NCI-H748 (cell line): ENCODE measurements around the gene CD79B.
"Not testable (repeated sequence)": the region's sequence is repeated elsewhere in the genome, so short reads cannot be mapped to it uniquely, and the experiment has no call there.

Source experiments
- DNase-seq: peaks from one replicate; lab custom pipeline; 2025; ENCODE audit not compliant: unreplicated experiment; lab: John Stamatoyannopoulos, UW

The CD79B gene

DNA sequence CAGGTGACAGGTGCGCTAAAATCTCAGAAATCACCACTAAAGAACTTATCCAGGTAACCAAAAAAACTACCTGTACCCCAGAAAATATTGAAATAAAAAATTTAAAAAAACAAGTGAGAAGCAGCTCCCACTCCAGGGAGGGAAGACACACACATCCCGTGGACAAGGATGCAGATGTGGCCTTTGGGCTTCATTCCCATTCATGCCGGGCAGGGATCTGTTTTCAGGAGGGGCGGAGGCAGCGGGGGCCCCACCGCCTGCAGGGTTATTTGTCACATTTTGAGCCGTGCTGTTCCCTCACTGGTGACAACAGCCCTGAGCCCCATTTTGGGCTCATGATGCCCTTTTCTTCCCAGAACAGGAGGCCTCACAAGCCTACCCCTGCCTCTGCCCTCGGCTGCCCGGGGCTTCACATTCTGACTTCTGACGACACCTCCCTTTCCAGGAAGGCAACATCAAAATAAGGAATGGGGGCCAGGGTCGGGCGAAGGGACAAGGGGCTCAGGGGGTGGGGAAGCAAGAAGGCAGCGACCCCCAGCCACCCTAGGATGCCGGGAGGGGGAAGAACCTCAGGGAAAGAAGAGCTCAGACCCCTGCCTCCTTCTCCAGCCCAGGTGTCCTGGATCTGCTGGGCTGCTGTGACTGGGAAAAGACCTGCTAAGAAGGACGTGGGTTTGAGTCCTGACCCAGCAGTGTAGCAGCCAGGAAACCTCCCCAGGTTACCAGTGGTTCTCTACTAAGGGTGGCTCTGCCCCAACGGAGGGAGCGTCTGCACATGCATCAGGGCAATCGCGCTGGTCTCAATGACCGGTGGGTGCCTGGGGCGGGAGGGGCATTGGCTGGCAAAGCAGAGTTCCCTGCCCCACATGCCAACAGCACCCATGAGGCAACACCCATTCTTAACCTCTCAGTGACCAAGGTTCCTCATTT, 2.3 kb upstream of the CD79B start:
- DNase-seq = no peak

DNA sequence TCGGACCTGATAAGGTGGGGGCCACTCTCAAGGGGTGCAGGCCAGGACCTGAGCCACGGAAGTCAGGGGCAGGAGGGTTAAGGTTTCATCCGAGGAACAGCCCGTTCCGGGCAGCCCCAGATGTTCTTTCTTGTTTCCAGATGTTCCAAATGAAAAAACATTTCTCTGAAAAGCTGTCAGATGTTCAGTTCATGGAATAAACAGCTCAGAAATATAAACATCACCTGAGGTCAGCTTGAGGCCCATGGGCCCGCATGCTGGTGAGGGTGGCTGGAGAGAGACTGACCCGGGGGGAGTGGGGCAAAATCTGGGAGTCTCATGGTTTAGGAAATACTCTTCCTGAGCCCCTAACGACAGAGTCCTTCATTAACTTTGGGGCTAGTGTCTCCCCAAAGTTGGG, 1.5 kb upstream of the CD79B start:
- DNase-seq = no peak

DNA sequence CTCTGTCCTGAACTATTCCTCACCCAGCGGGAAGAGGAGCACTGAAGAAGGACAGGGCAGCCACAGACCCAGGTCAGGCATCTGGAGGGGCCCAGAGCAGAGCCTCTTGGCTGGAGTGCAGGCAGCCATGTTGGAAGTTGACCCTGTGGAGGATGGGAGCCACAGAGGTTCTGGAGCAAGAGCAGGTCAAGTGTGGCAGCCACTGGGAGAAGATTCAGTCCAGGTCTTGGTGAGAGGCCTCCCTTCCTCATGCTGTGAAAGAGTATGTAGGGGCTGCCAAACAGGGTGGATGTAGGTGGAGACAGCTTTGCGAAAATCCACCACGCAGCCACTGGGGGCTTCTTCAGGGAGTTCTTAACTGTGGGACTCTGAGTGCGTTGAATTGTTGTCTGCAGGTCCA, 590 bp upstream of the CD79B start:
- no peak for DNase-seq

DNA sequence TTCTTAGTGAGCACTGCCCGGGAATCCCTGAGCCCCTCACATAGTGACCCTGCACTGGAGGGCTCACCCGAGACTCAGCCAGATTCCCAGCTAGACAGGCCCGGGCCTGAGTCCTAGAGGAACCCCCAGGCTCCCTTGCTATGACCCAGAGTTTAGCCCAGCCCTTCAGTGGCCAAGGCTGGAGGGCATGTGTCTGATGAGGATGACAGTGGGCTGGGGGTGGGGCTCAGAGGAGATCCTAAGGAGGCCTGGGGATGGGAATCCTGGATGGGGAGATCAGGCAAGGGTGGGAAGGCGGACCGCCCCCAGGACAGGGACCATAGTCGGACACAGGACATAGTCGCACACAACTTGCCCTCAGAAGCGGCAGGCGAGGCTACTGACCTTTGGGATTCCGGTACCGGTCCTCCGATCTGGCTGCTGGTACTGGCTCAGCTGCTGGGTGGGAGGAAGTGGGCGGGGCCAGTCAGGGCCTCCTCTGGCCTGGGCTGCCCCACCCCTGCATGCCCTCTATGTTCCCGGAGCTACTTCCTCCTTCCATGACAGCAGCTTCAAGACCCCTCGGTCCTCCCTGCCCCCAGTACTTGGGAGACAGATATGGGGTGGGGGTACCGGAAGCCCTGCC, 1.1 kb downstream of the CD79B start:
- no peak for DNase-seq

DNA sequence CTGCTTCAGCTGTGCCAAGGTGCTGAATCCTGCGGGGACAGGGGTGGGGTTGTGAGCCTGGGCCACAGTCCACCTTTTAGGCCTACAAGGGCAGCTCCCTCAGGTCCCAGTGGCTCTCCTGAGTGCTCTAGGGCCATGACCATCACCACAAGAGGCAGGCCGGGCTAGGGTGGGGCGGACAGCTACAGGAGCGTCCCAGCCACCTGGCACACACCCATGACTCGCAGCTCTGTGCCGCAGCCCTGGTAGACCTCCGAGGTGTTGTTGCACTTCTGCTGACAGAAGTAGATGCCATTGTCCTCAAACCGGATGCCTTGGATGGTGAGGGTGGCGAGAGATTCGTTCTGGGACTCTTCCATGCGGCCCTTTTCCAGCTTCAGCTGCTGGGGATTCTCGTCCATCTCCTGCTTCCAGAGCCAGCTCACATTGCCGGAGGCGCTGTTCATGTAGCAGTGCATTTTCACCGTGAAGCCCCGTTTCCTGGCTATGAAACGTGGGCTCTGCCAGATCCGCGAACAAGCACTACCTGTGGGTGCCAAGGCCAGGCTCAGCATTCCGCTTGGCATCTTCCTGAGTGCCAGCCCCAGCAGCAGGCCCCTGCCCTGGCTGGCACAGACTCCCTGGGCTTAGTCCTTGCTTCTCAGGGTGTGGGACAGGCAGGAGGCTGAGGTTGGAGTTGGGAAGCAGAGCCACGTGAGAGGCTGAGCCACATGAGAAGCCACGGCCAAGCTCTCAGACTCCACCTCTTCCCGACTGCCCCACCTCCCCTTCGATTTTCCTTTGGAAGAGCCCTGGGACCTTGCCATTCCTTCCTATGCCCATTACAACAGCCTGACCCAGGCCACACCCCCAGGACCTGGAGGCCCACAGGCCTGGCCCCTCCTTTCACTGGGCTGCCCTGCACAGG, 2.0 kb downstream of the CD79B start:
- DNase-seq = no peak

DNA sequence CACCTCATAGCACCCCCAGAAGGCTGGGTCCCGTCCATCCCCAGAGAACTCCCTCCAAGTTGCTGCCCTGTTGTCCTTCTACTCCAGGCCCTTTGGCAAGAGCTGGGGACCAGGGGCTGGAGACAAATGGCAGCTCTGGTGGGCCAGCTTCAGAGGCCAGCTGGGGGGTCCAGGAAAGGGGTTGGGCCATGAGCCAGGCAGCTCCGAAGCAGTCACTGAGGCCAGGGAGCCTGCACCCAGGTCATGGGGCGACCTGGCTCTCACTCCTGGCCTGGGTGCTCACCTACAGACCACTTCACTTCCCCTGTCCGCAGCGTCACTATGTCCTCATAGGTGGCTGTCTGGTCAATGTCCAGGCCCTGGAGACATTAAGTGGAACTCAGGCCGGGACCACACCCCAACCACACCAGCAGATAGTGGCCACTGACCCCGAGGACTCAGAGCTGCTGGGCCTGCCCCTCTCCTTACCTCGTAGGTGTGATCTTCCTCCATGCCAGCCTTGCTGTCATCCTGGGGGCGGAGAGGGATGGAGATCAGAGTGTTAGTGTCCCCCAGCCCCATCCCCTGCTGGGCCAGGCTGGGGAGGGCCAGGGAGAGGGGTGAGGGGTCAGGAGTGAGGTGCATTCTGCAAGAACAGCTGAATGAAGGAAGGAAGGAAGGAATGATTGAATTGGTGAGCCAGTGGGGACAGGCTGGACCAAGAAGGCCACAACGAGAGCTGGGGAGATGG, 3.0 kb downstream of the CD79B start:
- DNase-seq = no peak

DNA sequence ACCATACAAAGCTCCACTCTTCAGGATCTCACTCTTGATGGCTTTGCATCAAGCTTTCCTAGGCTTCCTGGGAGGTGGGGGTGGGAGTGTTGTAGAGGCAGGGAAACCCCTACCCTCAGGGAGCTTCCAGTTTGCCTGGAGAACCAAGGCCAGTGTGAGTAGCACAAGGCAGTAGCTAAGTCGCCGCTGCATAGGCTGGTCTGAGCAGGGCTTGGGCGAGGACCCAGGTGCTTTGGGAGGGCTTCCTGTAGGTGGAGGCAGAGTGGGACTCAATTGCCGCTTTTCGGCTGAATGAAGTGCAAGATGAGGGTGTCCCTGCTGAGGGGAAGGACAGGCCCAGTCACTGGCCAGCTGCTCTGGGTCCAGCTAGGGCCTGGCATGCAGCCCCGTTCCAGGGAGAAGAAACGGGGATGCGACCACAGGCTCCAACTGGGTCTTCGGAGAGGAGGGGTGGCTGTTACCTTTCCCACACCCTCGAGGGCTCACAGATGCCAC, 3.9 kb downstream of the CD79B start:
- DNase-seq = no peak

DNA sequence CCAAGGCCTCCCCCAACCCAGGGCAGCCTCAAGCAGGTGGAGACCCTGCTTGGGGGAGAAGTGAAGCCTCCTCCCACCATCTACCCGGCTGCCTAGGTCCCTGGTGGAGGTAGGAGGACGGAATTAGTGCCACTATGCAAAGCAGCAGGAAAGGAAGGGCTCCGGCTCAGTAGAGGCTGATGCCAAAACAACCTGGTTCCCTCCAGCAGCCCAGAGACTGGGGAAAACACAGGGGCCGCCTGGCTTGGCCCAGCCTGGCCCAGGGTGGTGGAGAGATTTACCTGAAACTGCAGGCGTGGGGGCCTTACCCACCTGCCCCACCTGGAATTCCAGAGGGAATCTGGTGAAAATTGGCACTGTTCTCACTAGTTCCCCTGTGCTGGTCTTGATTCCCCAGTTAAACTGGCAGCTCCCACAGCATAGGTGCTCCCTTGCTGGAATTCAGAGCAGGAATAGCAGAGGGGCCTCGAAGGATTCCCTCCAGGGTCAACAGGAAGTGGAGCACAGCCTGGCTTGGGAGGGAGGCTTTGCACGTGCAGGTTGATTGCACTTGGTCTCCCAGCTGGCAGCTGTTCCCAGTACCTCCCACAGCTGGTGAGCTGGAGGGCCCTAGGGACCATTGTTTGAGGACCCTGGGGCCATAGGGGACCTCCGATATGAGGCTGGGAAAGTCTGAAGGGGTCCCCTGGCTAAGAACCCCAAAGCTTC, 4.5 kb downstream of the CD79B start:
- DNase-seq = no peak

DNA sequence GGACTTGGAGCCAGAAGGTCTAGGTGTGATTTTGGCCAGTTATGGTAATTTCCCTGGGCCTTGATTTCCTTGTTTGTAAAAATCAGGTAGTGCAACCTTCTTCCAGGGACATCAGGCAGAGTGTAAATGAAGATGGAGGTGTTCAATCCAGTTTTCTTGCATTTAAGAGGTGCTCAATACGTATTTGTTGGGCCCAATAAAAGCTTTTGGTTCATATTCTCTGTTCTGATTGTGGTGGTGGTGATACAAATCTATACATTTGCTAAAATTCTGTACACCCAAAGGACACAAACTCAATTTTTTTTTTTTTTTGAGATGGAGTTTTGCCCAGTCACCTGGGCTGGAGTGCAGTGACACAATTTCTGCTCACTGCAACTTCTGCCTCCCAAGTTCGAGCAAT, 6.0 kb downstream of the CD79B start:
- DNase-seq = no peak

DNA sequence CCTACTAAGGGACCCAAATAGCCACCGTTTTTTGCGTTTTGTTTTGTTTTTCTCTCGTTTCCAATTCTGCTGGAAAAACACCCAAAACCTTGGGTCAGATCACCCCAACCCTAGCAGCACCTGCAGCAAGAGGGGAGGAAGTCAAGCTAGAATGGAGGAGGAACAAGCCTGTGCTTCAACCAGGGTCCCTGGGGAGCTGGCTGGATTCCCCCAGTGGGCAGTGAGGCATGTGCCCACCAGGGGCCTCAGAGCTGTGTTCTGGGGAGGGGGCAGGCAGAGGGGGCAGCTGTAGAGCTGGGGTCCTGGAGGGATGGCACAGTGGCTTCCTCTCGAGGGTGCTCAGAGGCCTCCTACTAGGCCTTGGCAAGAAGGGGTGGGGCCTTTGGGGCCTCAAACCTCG, 6.5 kb downstream of the CD79B start:
- no peak for DNase-seq

DNA sequence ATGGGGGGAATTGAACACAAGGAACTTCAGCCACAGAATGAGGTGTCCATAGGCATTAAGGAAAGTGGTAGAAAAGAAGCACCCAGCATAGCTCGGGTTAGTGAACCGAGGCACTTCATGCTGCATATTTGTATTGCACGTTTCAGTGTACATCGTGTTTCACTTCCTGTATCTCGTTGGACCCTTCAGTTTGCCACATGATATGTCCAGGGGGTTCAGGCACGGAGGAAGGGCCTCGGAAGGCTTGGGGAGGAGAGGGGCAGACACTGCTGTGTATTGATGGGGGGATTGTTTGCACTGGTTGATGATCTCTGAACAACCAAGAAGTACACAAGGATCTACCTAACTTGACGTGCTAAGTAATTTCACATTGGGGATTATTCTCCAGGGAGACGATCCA, 9.7 kb downstream of the CD79B start:
- DNase-seq = not testable (repeated sequence)

DNA sequence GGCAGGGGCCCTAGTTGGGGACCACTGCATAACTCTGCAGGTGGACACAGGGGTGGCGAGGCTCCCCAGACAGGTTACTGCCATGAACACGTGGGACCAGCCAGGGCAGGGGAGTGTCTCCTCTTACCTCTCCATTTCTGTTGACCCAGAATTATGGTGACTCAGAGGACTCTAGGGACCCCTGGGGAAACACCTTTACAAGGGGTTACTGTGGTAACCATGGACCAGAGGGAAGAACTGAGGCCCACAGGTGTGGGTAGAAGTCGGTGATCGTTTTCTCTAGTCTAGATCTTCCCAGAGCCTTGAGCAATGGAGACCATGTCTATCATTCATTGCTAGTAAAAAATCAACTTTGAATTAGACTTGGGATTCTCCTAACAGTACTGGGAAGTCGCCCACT, 11.4 kb downstream of the CD79B start:
- not testable (repeated sequence) for DNase-seq

DNA sequence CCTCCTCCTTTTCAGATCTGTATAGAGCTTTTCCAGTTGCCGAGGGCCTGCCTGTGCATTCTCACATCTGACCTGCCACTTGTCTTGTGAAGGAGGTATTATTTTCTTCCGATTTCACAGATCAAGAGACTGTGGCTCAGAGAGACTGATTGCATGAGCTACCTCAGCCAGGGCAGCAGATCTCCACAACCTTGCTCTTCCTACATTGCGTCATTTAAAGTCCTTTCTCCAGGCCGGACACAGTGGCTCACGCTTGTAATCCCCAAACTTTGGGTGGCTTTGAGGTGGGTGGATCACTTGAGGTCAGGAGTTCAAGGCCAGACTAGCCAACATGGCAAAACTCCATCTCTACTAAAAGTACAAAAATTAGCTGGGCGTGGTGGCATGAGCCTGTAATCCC, 12.1 kb downstream of the CD79B start:
- DNase-seq = not testable (repeated sequence)

DNA sequence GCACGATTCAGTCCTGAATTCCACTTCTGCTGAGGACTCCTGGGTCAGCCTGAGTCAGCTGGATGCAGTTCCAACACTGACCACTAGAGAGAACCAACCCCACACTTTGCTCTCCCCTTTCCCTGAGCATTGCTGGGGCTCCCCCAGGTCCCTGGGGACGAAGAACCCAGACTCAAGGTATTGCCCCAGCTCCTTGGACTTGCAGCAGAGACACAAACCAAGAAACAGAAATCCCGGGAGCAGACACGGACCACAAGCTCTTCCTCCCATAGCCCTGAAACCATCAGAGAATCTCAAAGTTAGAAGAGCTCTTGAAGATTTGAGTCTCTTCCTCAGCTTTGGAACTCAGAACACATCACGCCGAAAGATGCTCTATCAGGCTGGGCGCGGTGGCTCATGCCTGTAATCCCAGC, 12.8 kb downstream of the CD79B start:
- peak; percentile 46 for DNase-seq

DNA sequence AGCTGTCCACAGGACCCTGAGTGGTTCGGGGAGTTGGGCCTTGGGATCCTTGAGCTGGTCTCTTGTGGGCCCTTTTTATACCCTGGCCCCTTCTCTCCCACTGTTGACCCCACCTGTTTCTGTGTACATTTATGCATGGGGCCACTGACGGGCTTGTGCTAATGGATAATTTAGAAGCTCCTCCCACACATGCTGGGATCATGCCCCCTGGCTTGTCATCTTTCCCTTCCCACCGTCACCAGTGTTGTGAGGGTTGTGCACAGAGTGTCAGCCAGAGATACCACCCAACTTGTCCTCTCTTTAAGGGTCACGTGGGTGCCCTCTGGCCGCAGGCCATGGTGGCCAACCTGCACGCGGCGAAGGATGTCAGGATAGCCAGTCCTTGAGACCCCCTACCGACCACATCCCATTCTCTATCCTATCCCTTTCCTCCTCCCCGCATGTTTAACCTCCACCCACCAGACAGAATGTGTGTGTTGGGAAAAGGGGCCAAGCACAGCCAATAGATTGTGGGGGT, 13.3 kb downstream of the CD79B start, which contains the start of gene GH1:
Gene GH1 (minus strand): TSS at position 51 of the 517 bp plus-strand sequence. CDS start 63 bp downstream, outside the sequence.
- DNase-seq = not testable (repeated sequence)

DNA sequence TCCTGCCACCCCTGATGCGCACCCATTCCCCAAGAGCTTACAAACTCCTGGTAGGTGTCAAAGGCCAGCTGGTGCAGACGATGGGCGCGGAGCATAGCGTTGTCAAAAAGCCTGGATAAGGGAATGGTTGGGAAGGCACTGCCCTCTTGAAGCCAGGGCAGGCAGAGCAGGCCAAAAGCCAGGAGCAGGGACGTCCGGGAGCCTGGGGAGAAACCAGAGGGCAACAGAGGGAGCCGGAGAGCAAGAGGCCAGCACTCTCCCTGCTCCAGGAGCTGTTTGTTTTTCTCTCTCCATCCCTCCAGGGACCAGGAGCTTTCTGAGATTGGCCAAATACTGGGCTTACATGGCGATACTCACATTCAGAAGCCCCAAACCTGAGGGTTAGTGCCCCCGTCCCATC, 13.8 kb downstream of the CD79B start:
- DNase-seq = no peak

DNA sequence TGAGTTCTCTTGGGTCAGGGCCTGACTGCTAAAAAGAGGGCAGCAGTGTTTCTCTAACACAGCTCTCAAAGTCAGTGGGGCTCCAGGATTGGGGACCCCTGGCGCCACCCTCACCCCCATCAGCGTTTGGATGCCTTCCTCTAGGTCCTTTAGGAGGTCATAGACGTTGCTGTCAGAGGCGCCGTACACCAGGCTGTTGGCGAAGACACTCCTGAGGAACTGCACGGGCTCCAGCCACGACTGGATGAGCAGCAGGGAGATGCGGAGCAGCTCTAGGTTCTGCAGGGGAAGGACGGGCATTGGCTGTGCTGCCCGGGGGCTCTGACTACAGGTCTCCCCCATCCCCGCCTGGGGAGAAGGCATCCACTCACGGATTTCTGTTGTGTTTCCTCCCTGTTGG, 14.5 kb downstream of the CD79B start:
- no peak for DNase-seq

DNA sequence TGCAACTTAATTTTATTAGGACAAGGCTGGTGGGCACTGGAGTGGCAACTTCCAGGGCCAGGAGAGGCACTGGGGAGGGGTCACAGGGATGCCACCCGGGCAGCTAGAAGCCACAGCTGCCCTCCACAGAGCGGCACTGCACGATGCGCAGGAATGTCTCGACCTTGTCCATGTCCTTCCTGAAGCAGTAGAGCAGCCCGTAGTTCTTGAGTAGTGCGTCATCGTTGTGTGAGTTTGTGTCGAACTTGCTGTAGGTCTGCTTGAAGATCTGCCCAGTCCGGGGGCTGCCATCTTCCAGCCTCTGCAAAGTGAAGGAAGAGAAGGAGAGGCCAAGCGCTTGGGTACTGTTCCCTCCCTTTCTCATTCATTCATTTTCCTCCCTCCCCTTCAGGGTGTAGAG, 14.9 kb downstream of the CD79B start:
- not testable (repeated sequence) for DNase-seq

DNA sequence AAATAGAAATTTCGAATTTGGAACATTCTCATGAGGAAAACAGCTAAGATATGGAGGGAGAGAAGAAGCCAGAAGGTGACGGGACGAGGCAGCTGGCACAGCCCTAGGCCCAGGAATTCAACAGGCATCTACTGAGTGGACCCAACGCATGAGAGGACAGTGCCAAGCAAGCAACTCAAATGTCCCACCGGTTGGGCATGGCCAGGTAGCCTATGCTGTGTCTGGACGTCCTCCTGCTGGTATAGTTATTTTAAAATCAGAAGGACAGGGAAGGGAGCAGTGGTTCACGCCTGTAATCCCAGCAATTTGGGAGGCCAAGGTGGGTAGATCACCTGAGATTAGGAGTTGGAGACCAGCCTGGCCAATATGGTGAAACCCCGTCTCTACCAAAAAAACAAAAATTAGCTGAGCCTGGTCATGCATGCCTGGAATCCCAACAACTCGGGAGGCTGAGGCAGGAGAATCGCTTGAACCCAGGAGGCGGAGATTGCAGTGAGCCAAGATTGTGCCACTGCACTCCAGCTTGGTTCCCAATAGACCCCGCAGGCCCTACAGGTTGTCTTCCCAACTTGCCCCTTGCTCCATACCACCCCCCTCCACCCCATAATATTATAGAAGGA, 15.5 kb downstream of the CD79B start:
- no peak for DNase-seq
